OCI-M2 (cell line): ENCODE measurements around the gene MRPL32.
"Not testable (repeated sequence)": the region's sequence is repeated elsewhere in the genome, so short reads cannot be mapped to it uniquely, and the experiment has no call there.

ENCODE experiments used
- DNase-seq: peaks from one replicate; lab custom pipeline; 2025; ENCODE audit not compliant: unreplicated experiment; lab: John Stamatoyannopoulos, UW

MRPL32 gene

GRCh38 chr7:42931834-42932651 lies at the start of gene MRPL32, which contains the start of gene PSMA2:
TSS of gene MRPL32 (plus strand) at chr7:42932376. CDS start at chr7:42932387, 11 bp downstream.
TSS of gene PSMA2 (minus strand) at chr7:42932174. CDS start at chr7:42932158, 16 bp downstream.
- DNase-seq: peak; percentile 82

- DNase-seq: no peak
Observed at GRCh38 chr7:42883950-42884349, 48.2 kb upstream of the MRPL32 start.

- not testable (repeated sequence) for DNase-seq
Observed at GRCh38 chr7:42885183-42885582, 47.0 kb upstream of the MRPL32 start.

GRCh38 chr7:42886129-42886528 lies 46.0 kb upstream of the MRPL32 start:
- no peak for DNase-seq

- no peak for DNase-seq
Observed at GRCh38 chr7:42886893-42887505, 45.2 kb upstream of the MRPL32 start.

GRCh38 chr7:42893346-42894240 lies 38.6 kb upstream of the MRPL32 start:
- no peak for DNase-seq

- no peak for DNase-seq
Observed at GRCh38 chr7:42900842-42901241, 31.3 kb upstream of the MRPL32 start.

- no peak for DNase-seq
Observed at GRCh38 chr7:42902331-42902730, 29.8 kb upstream of the MRPL32 start.

GRCh38 chr7:42906181-42906580 lies 26.0 kb upstream of the MRPL32 start:
- no peak for DNase-seq

- DNase-seq: no peak
Observed at GRCh38 chr7:42907316-42907715, 24.9 kb upstream of the MRPL32 start.

GRCh38 chr7:42910306-42910705 lies 21.9 kb upstream of the MRPL32 start:
- no peak for DNase-seq

- DNase-seq: peak; percentile 52
Observed at GRCh38 chr7:42911454-42912447, 20.4 kb upstream of the MRPL32 start, which contains the start of gene C7orf25. TSS of gene C7orf25 (minus strand) at chr7:42912070. CDS start at chr7:42910900, 1,170 bp downstream.

GRCh38 chr7:42913591-42913990 lies 18.6 kb upstream of the MRPL32 start:
- no peak for DNase-seq

- DNase-seq: no peak
Observed at GRCh38 chr7:42914009-42914408, 18.2 kb upstream of the MRPL32 start.

- DNase-seq: no peak
Observed at GRCh38 chr7:42914421-42915045, 17.6 kb upstream of the MRPL32 start.

GRCh38 chr7:42915356-42915755 lies 16.8 kb upstream of the MRPL32 start:
- no peak for DNase-seq

GRCh38 chr7:42922017-42922753 lies 10.0 kb upstream of the MRPL32 start:
- DNase-seq: no peak

- DNase-seq: no peak
Observed at GRCh38 chr7:42924223-42924838, 7.8 kb upstream of the MRPL32 start.
